GM18499 (cell line): ENCODE measurements around the gene DLX3.
"Not testable (repeated sequence)": the region's sequence is repeated elsewhere in the genome, so short reads cannot be mapped to it uniquely, and the experiment has no call there.

Source experiments
- ATAC-seq: cut with Tn5 transposase; IDR thresholded peaks from one replicate; pipeline ENCODE4 v1.9.1; 2021; ENCODE audit warnings: moderate number of reproducible peaks; ENCODE audit not compliant: insufficient read depth, unreplicated experiment

The DLX3 gene

GRCh38 chr17:49995055-49995738, at the start of gene DLX3:
Gene DLX3, minus strand, starts transcription at chr17:49995224. Its CDS starts 226 bp downstream, at chr17:49994998.
- no peak for ATAC-seq

GRCh38 chr17:50044483-50044882, 49.5 kb upstream of the DLX3 start:
- no peak for ATAC-seq

- ATAC-seq: no peak
These were observed 48.5 kb upstream of the DLX3 start for GRCh38 chr17:50043290-50044148.

GRCh38 chr17:50042211-50042610, 47.2 kb upstream of the DLX3 start:
- no peak for ATAC-seq

GRCh38 chr17:50040496-50040895, 45.5 kb upstream of the DLX3 start:
- ATAC-seq: not testable (repeated sequence)

- no peak for ATAC-seq
These were observed 44.0 kb upstream of the DLX3 start for GRCh38 chr17:50039058-50039457.

GRCh38 chr17:50037321-50038107, 42.5 kb upstream of the DLX3 start:
- ATAC-seq: no peak

GRCh38 chr17:50036455-50037261, 41.6 kb upstream of the DLX3 start:
- ATAC-seq: no peak

- ATAC-seq: no peak
These were observed 40.9 kb upstream of the DLX3 start for GRCh38 chr17:50035945-50036344.

- no peak for ATAC-seq
These were observed 40.4 kb upstream of the DLX3 start for GRCh38 chr17:50035421-50035879.

- no peak for ATAC-seq
These were observed 39.7 kb upstream of the DLX3 start for GRCh38 chr17:50034498-50035364.

GRCh38 chr17:50033316-50033715, 38.3 kb upstream of the DLX3 start:
- no peak for ATAC-seq

GRCh38 chr17:50029185-50029584, 34.2 kb upstream of the DLX3 start:
- ATAC-seq: no peak

GRCh38 chr17:50028736-50029120, 33.7 kb upstream of the DLX3 start:
- ATAC-seq: no peak

- no peak for ATAC-seq
These were observed 33.1 kb upstream of the DLX3 start for GRCh38 chr17:50027881-50028735.

- no peak for ATAC-seq
These were observed 32.3 kb upstream of the DLX3 start for GRCh38 chr17:50027172-50027880.

- ATAC-seq: no peak
These were observed 31.8 kb upstream of the DLX3 start for GRCh38 chr17:50026837-50027171.
